ENCODE measurements around the gene BTBD16.

The BTBD16 gene

GRCh38 chr10:122375679-122376160, 104.6 kb downstream of the BTBD16 start:
- H3K4me2 ChIP-seq (ENCODE audit: insufficient read depth, low read length, poor library complexity, severe bottlenecking): peak overlapping the region; percentile 81
- H2AK5ac ChIP-seq (ENCODE audit: low read depth, low read length): no peak overlapping the region
- peak overlapping the region; percentile 94 for H3K9ac ChIP-seq (ENCODE audit: low read depth, low read length, poor library complexity)
- H3K27ac ChIP-seq (replicated peaks; ENCODE audit: low read length): no peak overlapping the region
- H2BK12ac ChIP-seq (ENCODE audit: low read length): no peak overlapping the region
- H3K36me3 ChIP-seq (replicated peaks in 1 of 2; ENCODE audit: control insufficient read depth in 2 of 2, insufficient read depth in 2 of 2, low read length in 2 of 2): no peaks in the 10 kb centered on the region
- no peaks in the 10 kb centered on the region for H3K27me3 ChIP-seq (ENCODE audit: control insufficient read depth in 3 of 3, insufficient read depth in 3 of 3, low read depth in 1 of 3, low read length in 3 of 3)
- H2AFZ ChIP-seq (ENCODE audit: low read length): peak overlapping the region; percentile 96
- no CpG with 5 or more reads among the region's 7 CpGs for WGBS, 2 donors (ENCODE audit: extremely low coverage in 2 of 2, insufficient read length in 2 of 2, insufficient replicate concordance in 1 of 2)
- H3K9me3 ChIP-seq (replicated peaks in 1 of 2; ENCODE audit: control insufficient read depth in 2 of 2, insufficient read depth in 1 of 2, low read depth in 1 of 2, low read length in 2 of 2): peaks cover 0 to 5% of the 10 kb centered on the region in 2 donors
- peak overlapping the region; percentile 76 to 93 for H3K4me3 ChIP-seq (ENCODE audit: low read length in 2 of 2)
- no peak overlapping the region for H3K18ac ChIP-seq (ENCODE audit: low read length)
- H4K91ac ChIP-seq (ENCODE audit: low read depth, low read length, poor library complexity): no peak overlapping the region
- no peaks in the 10 kb centered on the region for H3K79me1 ChIP-seq (ENCODE audit: low read depth, low read length)
- H4K8ac ChIP-seq (ENCODE audit: low read depth, low read length): no peak overlapping the region
- H3K23ac ChIP-seq (ENCODE audit: low read depth, low read length, poor library complexity): no peak overlapping the region
- no peak overlapping the region for H3K14ac ChIP-seq (ENCODE audit: low read length)
- peaks cover 0 to 13% of the 10 kb centered on the region in 2 donors for H3K4me1 ChIP-seq (ENCODE audit: control insufficient read depth in 2 of 2, insufficient read depth in 1 of 2, low read depth in 1 of 2, low read length in 2 of 2)
- no peak overlapping the region for H3K4ac ChIP-seq (ENCODE audit: low read length)
- DNase-seq (ENCODE audit: low spot score): no peak
- H2BK5ac ChIP-seq (ENCODE audit: low read length): no peak overlapping the region
- H2BK120ac ChIP-seq (ENCODE audit: low read depth, low read length): no peak overlapping the region
- H2BK15ac ChIP-seq (ENCODE audit: low read length): peak overlapping the region; percentile 74

GRCh38 chr10:122376364-122376961, 105.4 kb downstream of the BTBD16 start:
- no CpG with 5 or more reads among the region's 11 CpGs for WGBS, 2 donors (ENCODE audit: extremely low coverage in 2 of 2, insufficient read length in 2 of 2, insufficient replicate concordance in 1 of 2)
- Histone ChIP-seq H3K4me3 (ENCODE audit: low read length in 2 of 2) (no peak overlapping the region), H3K23ac (ENCODE audit: low read depth, low read length, poor library complexity) (no peak overlapping the region)

GRCh38 chr10:122379041-122379440, 107.9 kb downstream of the BTBD16 start:
- peaks cover 0 to 5% of the 10 kb centered on the region in 2 donors for H3K9me3 ChIP-seq (replicated peaks in 1 of 2; ENCODE audit: control insufficient read depth in 2 of 2, insufficient read depth in 1 of 2, low read depth in 1 of 2, low read length in 2 of 2)
- no peak overlapping the region for H4K91ac ChIP-seq (ENCODE audit: low read depth, low read length, poor library complexity)
- H3K4ac ChIP-seq (ENCODE audit: low read length): no peak overlapping the region
- no peak overlapping the region for H3K27ac ChIP-seq (replicated peaks; ENCODE audit: low read length)
- no peak overlapping the region for H3K4me3 ChIP-seq (ENCODE audit: low read length in 2 of 2)
- H3K23ac ChIP-seq (ENCODE audit: low read depth, low read length, poor library complexity): no peak overlapping the region
- H2AFZ ChIP-seq (ENCODE audit: low read length): no peak overlapping the region
- H3K4me1 ChIP-seq (ENCODE audit: control insufficient read depth in 2 of 2, insufficient read depth in 1 of 2, low read depth in 1 of 2, low read length in 2 of 2): peaks cover 0 to 2% of the 10 kb centered on the region in 2 donors
- H2BK5ac ChIP-seq (ENCODE audit: low read length): no peak overlapping the region
- H2AK5ac ChIP-seq (ENCODE audit: low read depth, low read length): no peak overlapping the region
- DNase-seq (ENCODE audit: low spot score): no peak
- H3K79me1 ChIP-seq (ENCODE audit: low read depth, low read length): no peaks in the 10 kb centered on the region
- H3K27me3 ChIP-seq (ENCODE audit: control insufficient read depth in 3 of 3, insufficient read depth in 3 of 3, low read depth in 1 of 3, low read length in 3 of 3): no peaks in the 10 kb centered on the region
- no peak overlapping the region for H3K4me2 ChIP-seq (ENCODE audit: insufficient read depth, low read length, poor library complexity, severe bottlenecking)
- H2BK12ac ChIP-seq (ENCODE audit: low read length): no peak overlapping the region
- WGBS, 2 donors (ENCODE audit: extremely low coverage in 2 of 2, insufficient read length in 2 of 2, insufficient replicate concordance in 1 of 2): no CpG with 5 or more reads among the region's 5 CpGs
- no peak overlapping the region for H4K8ac ChIP-seq (ENCODE audit: low read depth, low read length)
- H3K18ac ChIP-seq (ENCODE audit: low read length): no peak overlapping the region
- H3K36me3 ChIP-seq (replicated peaks in 1 of 2; ENCODE audit: control insufficient read depth in 2 of 2, insufficient read depth in 2 of 2, low read length in 2 of 2): no peaks in the 10 kb centered on the region
- no peak overlapping the region for H2BK120ac ChIP-seq (ENCODE audit: low read depth, low read length)
- no peak overlapping the region for H2BK15ac ChIP-seq (ENCODE audit: low read length)
- H3K9ac ChIP-seq (ENCODE audit: low read depth, low read length, poor library complexity): no peak overlapping the region
- H3K14ac ChIP-seq (ENCODE audit: low read length): no peak overlapping the region

More at GRCh38 chr10:122376364-122376961, 105.4 kb downstream of the BTBD16 start:
- no peaks in the 10 kb centered on the region for H3K36me3 ChIP-seq (replicated peaks in 1 of 2; ENCODE audit: control insufficient read depth in 2 of 2, insufficient read depth in 2 of 2, low read length in 2 of 2)
- no peak overlapping the region for H3K18ac ChIP-seq (ENCODE audit: low read length)
- H2AFZ ChIP-seq (ENCODE audit: low read length): no peak overlapping the region
- H2BK15ac ChIP-seq (ENCODE audit: low read length): no peak overlapping the region
- H3K9me3 ChIP-seq (replicated peaks in 1 of 2; ENCODE audit: control insufficient read depth in 2 of 2, insufficient read depth in 1 of 2, low read depth in 1 of 2, low read length in 2 of 2): peaks cover 0 to 5% of the 10 kb centered on the region in 2 donors
- H4K91ac ChIP-seq (ENCODE audit: low read depth, low read length, poor library complexity): no peak overlapping the region
- no peak for DNase-seq (ENCODE audit: low spot score)
- H2BK5ac ChIP-seq (ENCODE audit: low read length): no peak overlapping the region
- H3K27ac ChIP-seq (replicated peaks; ENCODE audit: low read length): no peak overlapping the region
- no peak overlapping the region for H4K8ac ChIP-seq (ENCODE audit: low read depth, low read length)
- H3K4me2 ChIP-seq (ENCODE audit: insufficient read depth, low read length, poor library complexity, severe bottlenecking): no peak overlapping the region
- H3K79me1 ChIP-seq (ENCODE audit: low read depth, low read length): no peaks in the 10 kb centered on the region
- no peak overlapping the region for H2BK12ac ChIP-seq (ENCODE audit: low read length)
- H3K4ac ChIP-seq (ENCODE audit: low read length): no peak overlapping the region
- no peak overlapping the region for H3K9ac ChIP-seq (ENCODE audit: low read depth, low read length, poor library complexity)
- H3K4me1 ChIP-seq (ENCODE audit: control insufficient read depth in 2 of 2, insufficient read depth in 1 of 2, low read depth in 1 of 2, low read length in 2 of 2): peaks cover 0 to 13% of the 10 kb centered on the region in 2 donors
- no peak overlapping the region for H2AK5ac ChIP-seq (ENCODE audit: low read depth, low read length)
- no peak overlapping the region for H3K14ac ChIP-seq (ENCODE audit: low read length)
- H3K27me3 ChIP-seq (ENCODE audit: control insufficient read depth in 3 of 3, insufficient read depth in 3 of 3, low read depth in 1 of 3, low read length in 3 of 3): no peaks in the 10 kb centered on the region
- H2BK120ac ChIP-seq (ENCODE audit: low read depth, low read length): no peak overlapping the region

- H3K79me1 ChIP-seq (ENCODE audit: low read depth, low read length): no peaks in the 10 kb centered on the region
- no peaks in the 10 kb centered on the region for H3K36me3 ChIP-seq (replicated peaks in 1 of 2; ENCODE audit: control insufficient read depth in 2 of 2, insufficient read depth in 2 of 2, low read length in 2 of 2)
- no peak overlapping the region for H4K91ac ChIP-seq (ENCODE audit: low read depth, low read length, poor library complexity)
- H3K18ac ChIP-seq (ENCODE audit: low read length): no peak overlapping the region
- H3K27me3 ChIP-seq (ENCODE audit: control insufficient read depth in 3 of 3, insufficient read depth in 3 of 3, low read depth in 1 of 3, low read length in 3 of 3): no peaks in the 10 kb centered on the region
- H3K27ac ChIP-seq (replicated peaks; ENCODE audit: low read length): no peak overlapping the region
- H2BK15ac ChIP-seq (ENCODE audit: low read length): no peak overlapping the region
- DNase-seq (ENCODE audit: low spot score): no peak
- peaks cover 0 to 5% of the 10 kb centered on the region in 2 donors for H3K9me3 ChIP-seq (replicated peaks in 1 of 2; ENCODE audit: control insufficient read depth in 2 of 2, insufficient read depth in 1 of 2, low read depth in 1 of 2, low read length in 2 of 2)
- no CpG with 5 or more reads among the region's 2 CpGs for WGBS, 2 donors (ENCODE audit: extremely low coverage in 2 of 2, insufficient read length in 2 of 2, insufficient replicate concordance in 1 of 2)
- no peak overlapping the region for H3K14ac ChIP-seq (ENCODE audit: low read length)
- H2AK5ac ChIP-seq (ENCODE audit: low read depth, low read length): no peak overlapping the region
- no peaks in the 10 kb centered on the region for H3K4me1 ChIP-seq (ENCODE audit: control insufficient read depth in 2 of 2, insufficient read depth in 1 of 2, low read depth in 1 of 2, low read length in 2 of 2)
- H3K4me3 ChIP-seq (ENCODE audit: low read length in 2 of 2): no peak overlapping the region
- no peak overlapping the region for H2BK5ac ChIP-seq (ENCODE audit: low read length)
- no peak overlapping the region for H3K23ac ChIP-seq (ENCODE audit: low read depth, low read length, poor library complexity)
- no peak overlapping the region for H3K4me2 ChIP-seq (ENCODE audit: insufficient read depth, low read length, poor library complexity, severe bottlenecking)
- H4K8ac ChIP-seq (ENCODE audit: low read depth, low read length): no peak overlapping the region
- no peak overlapping the region for H2BK12ac ChIP-seq (ENCODE audit: low read length)
- H2AFZ ChIP-seq (ENCODE audit: low read length): no peak overlapping the region
- H3K4ac ChIP-seq (ENCODE audit: low read length): no peak overlapping the region
- H2BK120ac ChIP-seq (ENCODE audit: low read depth, low read length): no peak overlapping the region
- no peak overlapping the region for H3K9ac ChIP-seq (ENCODE audit: low read depth, low read length, poor library complexity)
Observed at GRCh38 chr10:122379537-122379936, 108.4 kb downstream of the BTBD16 start.

All from neuronal stem cell (in vitro differentiated cells).